Endodermal cell (in vitro differentiated cells): ENCODE measurements around the gene ANKS1B. TPM values are rescaled to one million over a fixed set of nuclear protein-coding genes. Genes with fewer than 3 reads are reported as not detected.

Experiments
- DNase-seq: peaks from one replicate; pipeline ENCODE4 v3.0.0-alpha.2; 2017
- H3K27ac ChIP-seq: 2 replicates; pipeline ENCODE4 v1.5.1; 2013; ENCODE audit warnings: mild to moderate bottlenecking, low read depth, low read length, moderate library complexity
- H3K27me3 ChIP-seq: 2 replicates; pipeline ENCODE4 v1.6.1; 2013; ENCODE audit warnings: mild to moderate bottlenecking, low read length, moderate library complexity; ENCODE audit not compliant: insufficient read depth, control insufficient read depth, poor library complexity, severe bottlenecking
- H3K36me3 ChIP-seq: 2 replicates; pipeline ENCODE4 v1.7.0; 2013; ENCODE audit warnings: mild to moderate bottlenecking, low read length, moderate library complexity; ENCODE audit not compliant: control insufficient read depth, insufficient read depth
- H3K4me1 ChIP-seq: one replicate; pipeline ENCODE4 v1.7.0; 2013; ENCODE audit warnings: low read length; ENCODE audit not compliant: control insufficient read depth, insufficient read depth
- H3K4me3 ChIP-seq: 2 replicates; pipeline ENCODE4 v1.5.1; 2013; ENCODE audit warnings: mild to moderate bottlenecking, low read length, moderate library complexity
- H3K9ac ChIP-seq: 2 replicates; pipeline ENCODE4 v1.6.1; 2013; ENCODE audit warnings: mild to moderate bottlenecking, low read length, moderate library complexity; ENCODE audit not compliant: poor library complexity, severe bottlenecking; ENCODE audit errors: extremely low read depth
- H3K9me3 ChIP-seq: 2 replicates; pipeline ENCODE4 v1.6.1; 2013; ENCODE audit warnings: mild to moderate bottlenecking, low read length, moderate library complexity; ENCODE audit not compliant: control insufficient read depth
- H3K27ac Mint-ChIP-seq: 2 replicates; pipeline ENCODE4 v1.8.0; 2020; ENCODE audit warnings: mixed read lengths
- H3K27me3 Mint-ChIP-seq: 2 replicates; pipeline ENCODE4 v1.8.0; 2021; ENCODE audit warnings: mild to moderate bottlenecking, mixed read lengths; ENCODE audit not compliant: insufficient read depth
- H3K36me3 Mint-ChIP-seq: 2 replicates; pipeline ENCODE4 v1.8.0; 2020; ENCODE audit warnings: low read depth, mixed read lengths
- H3K4me1 Mint-ChIP-seq: 2 replicates; pipeline ENCODE4 v1.8.0; 2020; ENCODE audit warnings: mixed read lengths
- H3K4me3 Mint-ChIP-seq: 2 replicates; pipeline ENCODE4 v1.8.0; 2020; ENCODE audit warnings: mild to moderate bottlenecking, moderate library complexity, mixed read lengths
- H3K9me3 Mint-ChIP-seq: 2 replicates; pipeline ENCODE4 v1.8.0; 2020; ENCODE audit warnings: mild to moderate bottlenecking, mixed read lengths
- CTCF ChIP-seq: fragments of 200-600 bp; sonication (generic); conservative IDR thresholded peaks from 2 replicates; pipeline ENCODE4 v1.5.0; 2021; ENCODE audit warnings: antibody characterized with exemption, mild to moderate bottlenecking
- WGBS, 2 experiments: methylation state at CpG; one replicate each; pipeline versions ENCODE4 v1.1.5 to v1.1.7; 2013; ENCODE audit warnings: missing lambda C conversion rate in 2 of 2, mixed read lengths in 1 of 2; ENCODE audit not compliant: insufficient coverage in 1 of 2, insufficient read length in 1 of 2; 5-methylcytosine and 5-hydroxymethylcytosine counted together
- total RNA-seq, 2 donors: library from RNA; stranded (reverse); fragmentation: NEBNext Ultra II Directional in 1 of 2; extraction: Animal tissue kit (Norgen Biotek cat#: 25700) in 1 of 2; gene quantifications; 2 replicates in 1 of 2; 3 replicates in 1 of 2; pipeline ENCODE4 v1.2.1, GENCODE V29; 2021

ANKS1B gene
- total RNA-seq, 2 donors from 2014 or later: 28.5 to 65.8 TPM

GRCh38 chr12:99374023-99374422 is 610.7 kb downstream of the ANKS1B start:
- H3K27ac ChIP-seq: no peak overlapping the region
- H3K4me3 Mint-ChIP-seq: no peak overlapping the region

GRCh38 chr12:99372257-99372920 is 612.3 kb downstream of the ANKS1B start:
- Mint-ChIP-seq H3K4me1 (peaks cover 10% of the 10 kb centered on the region), H3K4me3 (no peak overlapping the region), H3K36me3 (no peaks in the 10 kb centered on the region), H3K27ac (no peak overlapping the region), H3K27me3 (peaks cover 3% of the 10 kb centered on the region), H3K9me3 (no peaks in the 10 kb centered on the region)
- WGBS, 2 experiments: 65 to 86% methylated on average over 2 to 3 of the region's 3 CpGs
- H3K4me1 ChIP-seq: no peaks in the 10 kb centered on the region
- no peak for TF ChIP-seq CTCF
- H3K9me3 ChIP-seq: no peaks in the 10 kb centered on the region
- no peak overlapping the region for H3K27ac ChIP-seq
- no peak for DNase-seq
- H3K9ac ChIP-seq: no peak overlapping the region
- H3K4me3 ChIP-seq: no peak overlapping the region
- H3K36me3 ChIP-seq: no peaks in the 10 kb centered on the region
- H3K27me3 ChIP-seq: no peaks in the 10 kb centered on the region

More at GRCh38 chr12:99374023-99374422, 610.7 kb downstream of the ANKS1B start:
- Histone ChIP-seq H3K4me3 (no peak overlapping the region), H3K36me3 (no peaks in the 10 kb centered on the region), H3K9ac (no peak overlapping the region), H3K4me1 (no peaks in the 10 kb centered on the region), H3K27me3 (no peaks in the 10 kb centered on the region), H3K9me3 (no peaks in the 10 kb centered on the region)
- DNase-seq: no peak
- peaks cover 10% of the 10 kb centered on the region for H3K4me1 Mint-ChIP-seq
- TF ChIP-seq CTCF: no peak
- H3K36me3 Mint-ChIP-seq: no peaks in the 10 kb centered on the region
- peaks cover 3% of the 10 kb centered on the region for H3K27me3 Mint-ChIP-seq
- H3K27ac Mint-ChIP-seq: peak overlapping the region; percentile 71
- 100% methylated on average over 1 of the region's 1 CpG; no CpG with 5 or more reads in 1 of the 2 experiments for WGBS, 2 experiments
- H3K9me3 Mint-ChIP-seq: no peaks in the 10 kb centered on the region

- H3K36me3 ChIP-seq: no peaks in the 10 kb centered on the region
- H3K27ac ChIP-seq: no peak overlapping the region
- Mint-ChIP-seq H3K4me1 (peaks cover 10% of the 10 kb centered on the region), H3K9me3 (no peaks in the 10 kb centered on the region), H3K27ac (no peak overlapping the region), H3K27me3 (peaks cover 3% of the 10 kb centered on the region), H3K4me3 (no peak overlapping the region), H3K36me3 (no peaks in the 10 kb centered on the region)
- no peak for TF ChIP-seq CTCF
- H3K4me1 ChIP-seq: no peaks in the 10 kb centered on the region
- H3K9me3 ChIP-seq: no peaks in the 10 kb centered on the region
- H3K27me3 ChIP-seq: no peaks in the 10 kb centered on the region
- H3K9ac ChIP-seq: no peak overlapping the region
- DNase-seq: no peak
- WGBS, 2 experiments: 78 to 92% methylated on average over 1 of the region's 1 CpG
- H3K4me3 ChIP-seq: no peak overlapping the region
Measured at GRCh38 chr12:99370421-99371138, 614.2 kb downstream of the ANKS1B start.
